ENCODE results near the gene FSIP2.
"Not testable (repeated sequence)": the region's sequence is repeated elsewhere in the genome, so short reads cannot be mapped to it uniquely, and the experiment has no call there.

Gene FSIP2

DNA sequence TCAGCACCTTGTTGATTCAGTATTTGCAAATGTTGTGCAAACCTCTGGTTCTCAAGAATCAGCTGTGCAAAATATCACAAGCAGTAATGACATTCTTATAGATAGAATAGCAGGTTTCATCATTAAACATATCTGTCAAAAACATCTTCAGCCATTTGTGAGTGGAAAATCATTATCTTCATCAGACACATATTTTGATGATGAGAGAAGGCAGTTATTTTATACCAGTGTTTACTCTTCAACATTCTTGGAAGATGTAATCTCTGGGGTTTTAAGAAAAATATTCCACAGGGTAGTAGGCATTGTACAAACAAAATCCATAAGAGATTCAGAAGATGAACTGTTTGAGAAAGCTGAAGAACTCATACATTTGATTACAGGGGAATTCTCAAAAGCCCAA, 64.3 kb downstream of the FSIP2 start:
- no peak for DNase-seq

DNA sequence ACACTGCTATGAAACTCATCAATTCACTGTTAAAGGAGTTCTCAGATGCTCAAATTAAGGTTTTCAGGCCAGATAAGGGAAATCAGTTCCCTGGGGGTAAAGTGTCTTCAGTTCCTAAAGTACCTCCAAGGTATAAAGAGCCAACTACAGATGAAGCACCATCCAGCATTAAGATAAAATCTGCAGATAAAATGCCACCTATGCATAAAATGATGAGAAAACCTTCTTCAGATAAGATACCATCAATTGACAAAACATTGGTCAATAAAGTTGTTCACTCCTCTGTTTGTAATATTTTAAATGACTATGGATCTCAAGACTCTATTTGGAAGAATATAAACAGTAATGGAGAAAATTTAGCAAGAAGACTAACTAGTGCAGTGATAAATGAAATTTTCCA, 68.2 kb downstream of the FSIP2 start:
- no peak for DNase-seq

DNA sequence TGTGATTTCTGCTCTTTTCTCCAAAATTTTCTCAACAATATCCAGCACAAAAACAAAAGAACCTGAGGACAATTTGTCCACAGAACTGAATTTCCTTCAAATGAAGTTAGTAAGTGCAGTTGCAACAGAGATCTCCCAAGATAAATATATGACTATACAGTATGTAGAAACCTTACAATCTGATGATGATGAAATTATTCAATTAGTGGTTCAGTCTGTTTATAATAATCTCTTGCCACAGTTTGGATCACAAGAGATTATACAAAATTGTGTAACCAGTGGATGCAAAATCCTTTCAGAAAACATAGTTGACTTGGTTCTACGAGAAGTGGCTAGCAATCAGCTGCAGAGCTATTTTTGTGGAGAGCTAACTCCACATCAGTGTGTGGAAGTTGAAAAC, 68.7 kb downstream of the FSIP2 start:
- DNase-seq, result peak; percentile 57

DNA sequence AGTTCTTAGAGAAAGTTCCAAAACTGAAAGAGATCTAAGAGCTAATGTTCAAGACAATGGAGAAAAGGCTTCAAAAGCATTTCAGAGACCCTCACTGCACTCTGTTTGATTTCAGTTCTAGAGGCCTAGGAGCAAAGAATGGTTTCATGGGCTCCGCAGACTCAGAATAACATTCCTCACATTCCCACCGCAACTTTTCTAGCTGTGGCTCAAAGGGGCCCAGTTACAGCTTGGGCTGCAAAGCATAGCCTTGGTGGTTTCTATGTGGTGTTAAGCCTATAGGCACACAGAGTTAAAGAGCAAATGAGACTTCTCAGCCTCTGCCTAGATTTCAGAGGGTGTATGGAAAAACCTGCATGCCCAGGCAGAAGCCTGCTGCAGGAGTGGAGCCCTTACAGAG, 73.0 kb downstream of the FSIP2 start:
- no peak for DNase-seq

DNA sequence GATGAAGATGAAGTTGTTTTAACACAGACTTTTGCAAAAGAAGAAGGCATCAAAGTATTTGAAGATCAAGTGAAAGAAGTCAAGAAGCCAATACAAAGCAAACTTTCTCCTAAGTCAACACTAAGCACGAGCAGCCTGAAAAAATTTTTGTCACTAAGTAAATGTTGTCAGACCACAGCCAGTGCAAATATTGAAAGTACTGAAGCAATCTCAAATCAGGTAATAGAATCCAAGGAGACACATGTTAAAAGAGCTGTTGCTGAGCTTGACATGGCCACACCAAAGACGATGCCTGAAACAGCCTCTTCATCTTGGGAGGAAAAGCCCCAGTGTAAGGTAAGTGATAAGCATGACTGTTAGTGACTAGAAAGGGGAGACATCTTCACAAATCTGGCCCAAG, 75.1 kb downstream of the FSIP2 start:
- DNase-seq, result no peak

DNA sequence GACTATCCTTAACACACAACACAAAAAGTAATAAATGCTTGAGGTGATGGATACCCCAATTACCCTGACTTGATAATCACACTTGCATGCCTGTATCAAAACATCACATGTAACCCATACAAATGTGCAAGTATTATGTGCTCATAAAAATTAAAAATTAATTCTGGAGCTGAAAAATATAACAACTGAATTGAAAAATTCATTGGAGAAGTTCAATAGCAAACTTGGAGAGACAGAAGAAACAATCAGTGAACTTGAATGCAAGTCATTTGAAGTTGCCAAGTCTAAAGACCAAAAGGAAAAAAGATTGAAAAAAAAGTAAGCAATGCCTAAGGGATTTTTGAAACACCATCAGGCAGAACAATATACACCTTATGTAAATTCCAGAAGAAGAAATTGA, 79.4 kb downstream of the FSIP2 start:
- no peak for DNase-seq

DNA sequence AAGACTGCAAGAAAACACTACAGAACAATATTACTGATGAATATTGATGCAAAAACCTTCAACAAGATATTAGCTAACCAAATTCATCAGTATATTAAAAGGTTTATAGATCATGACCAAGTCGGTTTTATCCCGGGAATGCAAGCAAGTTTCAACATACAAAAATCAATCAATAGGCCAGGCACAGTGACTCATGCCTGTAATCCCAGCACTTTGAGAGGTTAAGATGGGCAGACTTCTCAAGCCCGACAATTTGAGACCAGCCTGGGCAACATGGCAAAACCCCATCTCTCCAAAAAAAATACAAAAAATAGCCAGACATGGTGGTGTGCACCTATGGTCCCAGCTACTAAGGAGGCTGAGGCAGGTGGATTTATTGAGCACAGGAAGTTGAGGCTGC, 82.9 kb downstream of the FSIP2 start:
- no peak for DNase-seq

DNA sequence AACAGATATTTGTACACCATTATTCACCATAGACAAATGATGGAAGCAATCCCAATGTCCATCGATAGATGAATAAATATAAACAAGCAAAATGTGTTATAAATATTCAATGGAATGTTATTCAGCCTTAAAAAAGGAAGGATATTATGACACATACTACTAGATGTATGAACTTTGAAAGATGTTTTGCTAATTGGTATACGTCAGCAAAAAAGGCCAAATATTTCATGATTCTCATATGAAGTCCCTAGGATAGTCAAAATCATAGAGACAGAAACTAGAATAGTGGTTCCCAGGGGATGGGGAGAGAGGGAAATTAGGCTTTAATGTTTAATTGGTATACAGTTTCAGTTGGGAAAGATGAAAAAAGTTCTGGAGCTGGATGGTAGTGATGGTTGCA, 85.2 kb downstream of the FSIP2 start:
- no peak for DNase-seq

DNA sequence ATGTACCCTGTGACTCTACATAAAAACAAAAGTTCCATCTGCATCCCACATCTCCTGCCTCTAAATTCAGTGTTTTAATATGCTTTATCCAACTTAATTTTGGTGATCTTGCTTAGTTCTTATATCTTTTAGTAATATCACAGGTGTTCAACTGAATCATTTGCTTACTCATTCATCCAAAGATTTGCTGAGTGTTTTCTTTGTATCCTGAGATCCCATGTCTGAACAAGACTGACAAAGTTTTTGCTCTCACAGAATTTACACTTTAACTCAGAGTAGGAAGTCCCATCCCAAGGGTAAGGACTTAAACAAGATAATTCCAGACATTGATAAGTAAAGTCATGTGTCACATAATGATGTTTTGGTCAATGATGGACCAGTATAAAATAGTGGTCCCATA, 87.0 kb downstream of the FSIP2 start:
- no peak for DNase-seq

DNA sequence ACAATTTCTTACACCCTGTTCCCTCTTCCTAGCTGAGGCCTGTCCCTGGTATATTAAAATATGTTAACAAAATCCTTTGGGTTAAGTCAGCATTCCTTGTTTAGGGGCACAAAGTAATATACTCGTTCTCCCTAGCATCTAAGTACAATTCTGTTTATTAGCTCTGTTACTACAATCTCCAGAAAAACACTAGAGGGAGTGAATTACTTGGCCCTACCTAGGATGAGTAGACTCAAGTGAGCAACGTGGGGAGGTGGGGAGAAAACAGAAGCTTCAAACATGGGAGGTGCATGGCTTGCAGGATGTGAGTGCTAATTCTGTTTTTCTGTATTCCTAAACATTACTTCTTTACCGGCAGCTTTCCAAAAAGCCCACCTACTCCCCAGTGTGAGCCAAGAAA, 89.7 kb downstream of the FSIP2 start:
- DNase-seq, result no peak

DNA sequence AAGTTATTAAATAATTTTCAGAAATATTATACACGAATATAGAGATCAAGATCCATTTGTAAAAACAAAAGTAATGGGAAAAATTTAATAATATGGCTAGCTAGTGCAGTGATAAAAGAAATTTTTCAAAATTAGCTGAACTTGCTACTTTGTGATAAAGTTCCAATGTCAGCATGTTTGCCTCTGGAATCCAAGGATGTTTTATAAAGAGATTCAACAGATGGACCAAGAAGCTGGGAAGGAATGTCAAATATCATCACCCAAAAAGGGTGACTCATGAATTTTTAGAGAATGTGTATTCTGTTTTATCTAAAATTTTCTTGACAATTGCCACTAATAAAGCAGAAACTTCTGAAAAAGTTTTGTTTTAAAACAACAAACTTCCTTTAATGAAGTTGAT, 95.3 kb downstream of the FSIP2 start:
- no peak for DNase-seq

DNA sequence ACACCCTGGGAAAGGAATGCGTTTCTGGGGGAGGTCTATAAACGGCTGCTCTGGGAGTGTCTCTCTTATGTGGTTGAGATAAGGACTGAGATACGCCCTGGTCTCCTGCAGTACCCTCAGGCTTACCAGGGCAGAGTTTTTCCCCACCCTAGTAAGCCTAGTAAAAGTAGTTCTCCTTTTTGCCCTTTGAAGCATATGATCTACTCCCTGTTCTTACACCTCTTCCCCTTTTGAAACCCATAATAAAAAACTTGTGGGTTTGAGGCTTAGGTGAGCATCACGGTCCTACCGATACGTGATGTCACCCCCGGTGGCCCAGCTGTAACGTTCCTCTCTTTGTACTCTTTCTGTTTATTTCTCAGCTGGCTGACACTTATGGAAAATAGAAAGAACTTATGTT, 97.4 kb downstream of the FSIP2 start:
- no peak for DNase-seq

DNA sequence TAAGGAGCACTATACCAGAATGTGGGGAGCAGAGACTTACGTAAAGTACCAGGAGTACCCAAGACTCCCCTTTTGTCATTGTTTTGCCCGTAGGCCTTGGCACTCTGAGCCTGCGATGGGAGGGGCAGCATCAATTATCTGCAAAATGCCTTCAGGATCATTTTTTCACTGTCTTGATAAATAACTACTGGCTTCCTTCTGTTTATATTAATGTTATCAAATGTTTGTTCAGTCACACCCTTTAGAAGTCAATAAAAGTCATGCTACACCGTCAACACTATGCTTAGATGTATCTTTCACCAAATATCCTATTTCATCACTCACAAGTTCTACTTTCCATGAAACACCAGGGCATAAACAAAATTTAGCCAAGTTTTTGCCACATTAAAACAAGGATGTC, 116.3 kb downstream of the FSIP2 start:
- no peak for DNase-seq

DNA sequence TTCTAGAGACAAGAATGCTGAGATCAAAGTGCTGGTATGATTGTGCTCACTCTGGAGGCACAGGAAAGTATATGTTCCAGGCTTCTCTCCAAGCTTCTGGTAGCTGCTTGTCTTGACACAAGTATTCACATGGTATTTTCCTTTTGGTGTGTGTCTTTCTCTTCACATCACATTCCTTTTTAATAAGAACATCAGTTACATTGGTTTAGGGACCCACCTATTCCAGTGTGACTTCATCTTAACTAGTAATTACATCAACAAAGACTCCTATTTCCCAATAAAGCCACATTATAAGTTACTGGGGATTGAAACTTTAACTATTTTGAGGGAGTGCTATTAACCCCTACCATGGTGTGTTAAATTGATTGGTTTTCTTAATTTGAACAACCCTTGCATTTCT, 119.1 kb downstream of the FSIP2 start:
- no peak for DNase-seq

DNA sequence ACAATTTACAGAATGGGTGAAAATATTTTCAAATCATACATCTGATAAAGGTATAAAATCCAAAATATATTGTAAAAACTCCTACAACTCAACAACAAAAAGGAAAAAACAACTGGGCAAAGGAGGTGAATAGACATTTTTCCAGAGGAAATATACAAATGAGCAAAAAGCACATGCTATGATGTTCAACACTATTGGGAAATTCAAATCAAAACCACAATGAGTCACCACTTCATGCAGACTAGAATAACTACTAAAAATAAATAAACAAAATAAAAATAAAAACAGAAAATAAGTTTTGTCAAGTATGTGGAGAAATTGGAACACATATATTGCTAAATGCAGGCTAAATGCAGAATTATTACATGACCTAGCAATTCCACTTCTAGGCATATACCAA, 120.9 kb downstream of the FSIP2 start:
- no peak for DNase-seq

DNA sequence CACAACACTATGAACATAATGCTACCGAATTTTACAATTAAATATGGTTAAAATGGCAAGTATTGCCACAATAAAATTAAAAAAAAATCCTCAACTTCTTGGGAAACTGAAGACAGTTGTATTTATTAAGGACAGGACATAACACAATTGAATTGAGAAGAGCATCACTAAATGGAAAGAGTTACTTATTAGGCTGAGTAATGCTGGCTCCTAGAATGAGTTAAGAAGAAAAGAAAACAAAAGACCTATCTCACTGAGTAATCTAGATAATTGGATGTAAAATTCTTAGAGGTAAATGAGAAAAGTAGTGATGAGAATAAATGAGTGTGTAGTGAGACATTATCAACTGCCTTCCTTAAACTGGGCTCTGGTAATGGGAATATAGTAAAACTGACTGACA, 121.7 kb downstream of the FSIP2 start:
- no peak for DNase-seq

DNA sequence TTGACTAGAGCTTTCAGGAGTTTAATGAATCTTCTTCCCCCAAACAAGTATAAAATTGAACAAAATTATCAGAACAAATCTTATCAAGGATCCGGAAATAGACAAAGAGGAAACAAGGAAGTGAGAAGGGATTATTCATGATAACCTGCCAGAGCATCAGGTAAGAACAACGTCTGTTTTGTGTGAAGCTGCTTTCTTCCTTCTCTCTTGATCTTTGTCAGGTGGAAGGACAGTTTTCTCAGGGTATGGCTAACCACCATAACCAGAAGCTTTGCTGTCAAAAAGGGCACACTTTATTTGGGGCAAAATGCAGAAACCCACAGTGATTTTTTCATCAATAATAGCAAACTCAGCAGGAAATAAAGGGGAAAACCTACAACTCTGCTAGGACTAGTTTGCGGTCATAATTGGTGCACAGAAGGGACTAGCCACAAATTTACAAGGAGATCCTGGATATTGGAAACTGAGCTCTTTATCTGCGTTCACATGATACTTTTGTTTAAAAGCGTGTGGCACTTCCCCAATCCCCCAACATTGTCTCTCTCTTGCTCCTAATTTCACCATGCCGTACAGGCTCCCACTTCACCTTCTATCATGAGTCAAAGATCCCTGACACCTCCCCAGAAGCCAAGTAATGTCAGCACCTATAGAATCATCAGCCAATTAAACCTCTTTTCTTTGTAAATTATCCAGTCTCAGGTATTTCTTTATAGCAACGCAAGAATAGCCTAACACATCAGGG, 124.2 kb downstream of the FSIP2 start:
- no peak for DNase-seq

DNA sequence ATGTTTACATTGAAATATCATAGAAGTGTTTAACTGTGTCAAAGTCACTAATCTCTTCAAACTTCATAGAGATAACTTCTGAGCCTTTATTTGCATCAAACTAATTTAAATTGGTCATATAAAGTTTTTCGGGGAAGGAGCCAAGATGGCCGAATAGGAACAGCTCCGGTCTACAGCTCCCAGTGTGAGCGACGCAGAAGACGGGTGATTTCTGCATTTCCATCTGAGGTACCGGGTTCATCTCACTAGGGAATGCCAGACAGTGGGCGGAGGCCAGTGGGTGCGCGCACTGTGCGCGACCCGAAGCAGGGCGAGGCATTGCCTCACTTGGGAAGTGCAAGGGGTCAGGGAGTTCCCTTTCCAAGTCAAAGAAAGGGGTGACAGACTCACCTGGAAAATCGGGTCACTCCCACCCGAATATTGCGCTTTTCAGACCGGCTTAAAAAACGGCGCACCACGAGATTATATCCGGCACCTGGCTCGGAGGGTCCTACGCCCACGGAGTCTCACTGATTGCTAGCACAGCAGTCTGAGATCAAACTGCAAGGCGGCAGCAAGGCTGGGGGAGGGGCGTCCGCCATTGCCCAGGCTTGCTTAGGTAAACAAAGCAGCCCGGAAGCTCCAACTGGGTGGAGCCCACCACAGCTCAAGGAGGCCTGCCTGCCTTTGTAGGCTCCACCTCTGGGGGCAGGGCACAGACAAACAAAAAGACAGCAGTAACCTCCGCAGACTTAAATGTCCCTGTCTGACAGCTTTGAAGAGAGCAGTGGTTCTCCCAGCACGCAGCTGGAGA, 126.1 kb downstream of the FSIP2 start:
- not testable (repeated sequence) for DNase-seq

DNA sequence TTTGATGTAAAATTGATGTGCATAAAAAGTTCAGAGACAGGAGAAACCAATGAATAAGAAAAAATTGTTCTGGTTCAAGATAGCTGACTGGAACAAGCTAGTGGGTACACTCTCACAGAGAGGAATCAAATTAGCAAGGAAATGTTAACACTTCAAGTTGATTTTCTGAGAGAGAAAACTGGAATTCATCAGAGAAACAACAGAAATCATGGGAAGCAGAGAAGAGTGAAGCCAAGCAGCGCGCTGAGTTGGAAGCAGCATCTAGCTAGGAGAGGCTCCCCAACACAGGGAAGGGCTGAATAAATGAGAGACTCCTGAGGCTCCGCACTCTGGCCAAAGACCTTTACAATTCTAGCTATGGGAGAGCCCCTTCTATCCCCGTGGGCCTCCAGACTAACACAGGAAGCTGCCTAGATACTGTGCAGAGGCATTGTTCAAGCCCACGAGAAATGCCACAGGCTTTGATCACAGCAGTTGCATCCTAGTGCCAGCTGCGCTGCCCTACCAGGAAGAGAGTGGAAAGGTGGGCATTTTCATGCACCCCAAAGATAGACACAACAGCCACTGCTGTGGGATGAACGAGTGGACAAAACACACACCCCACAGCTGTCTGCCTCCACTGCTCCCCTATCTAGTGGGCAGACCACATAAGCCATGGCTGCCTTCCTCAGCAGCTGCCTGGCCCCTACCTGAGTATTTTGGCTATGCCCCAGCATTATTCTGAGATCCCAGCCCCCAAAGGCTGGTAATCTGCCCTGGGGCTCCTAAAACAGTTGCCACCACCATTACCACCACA, 136.7 kb downstream of the FSIP2 start:
- DNase-seq, result no peak

DNA sequence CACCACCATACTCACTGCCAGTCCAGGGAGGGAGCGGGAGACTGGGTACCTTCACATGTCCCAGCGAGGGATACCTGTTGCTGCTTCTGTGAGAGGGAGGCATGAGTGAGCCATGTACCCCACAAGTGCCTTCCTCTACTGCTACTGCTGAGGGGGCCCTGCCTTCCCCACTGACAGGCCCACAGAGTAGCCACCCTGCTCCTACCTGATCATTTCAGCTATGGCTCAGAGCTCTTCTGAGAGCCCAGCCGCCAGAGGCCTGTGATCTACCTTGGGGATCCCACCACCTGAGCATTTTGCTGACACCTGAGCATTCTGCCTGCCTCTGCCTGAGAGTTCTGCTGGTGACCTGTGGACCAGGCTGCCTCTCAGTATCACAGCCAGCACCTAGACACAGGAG, 137.6 kb downstream of the FSIP2 start:
- DNase-seq, result no peak

DNA sequence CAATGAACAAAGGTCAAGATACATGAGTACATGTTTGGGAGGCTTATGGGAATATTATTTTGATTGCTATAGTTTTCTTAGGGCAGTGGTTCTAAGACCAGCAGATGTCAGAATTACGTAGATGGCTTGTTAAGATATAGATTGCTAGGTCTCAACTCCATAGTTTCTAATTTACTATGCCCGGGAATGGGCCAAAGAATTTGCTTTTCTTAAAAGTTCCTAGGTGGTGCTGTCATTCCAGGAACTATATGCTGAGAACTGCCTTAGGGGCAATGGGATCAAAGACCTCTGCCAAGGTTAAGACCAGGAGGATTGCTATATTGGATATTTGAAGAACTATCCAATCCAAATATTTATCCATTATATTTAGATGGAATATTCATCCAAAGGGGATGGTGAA, 141.8 kb downstream of the FSIP2 start:
- no peak for DNase-seq

Measured in hematopoietic multipotent progenitor cell treated with erythropoietin and hydrocortisone succinate and interleukin-3 and kit ligand, for 6 days (in vitro differentiated cells).